Memory B cell (primary cell): ENCODE results near the gene MROH9.

Experiments used
- ATAC-seq: fragments of 150-1000 bp; cut with Tn5 transposase; 2 replicates; pipeline ENCODE4 v1.10.0; 2021; ENCODE audit warnings: low read depth, mild to moderate bottlenecking, moderate library complexity
- DNase-seq, 2 donors: peaks; one replicate each; pipeline ENCODE4 v3.0.0; 2022; ENCODE audit warnings: low spot score in 2 of 2
- H3K27ac Mint-ChIP-seq: one replicate; pipeline ENCODE4 v1.8.0; 2022; ENCODE audit warnings: mild to moderate bottlenecking, moderate library complexity, mixed read lengths
- H3K27me3 Mint-ChIP-seq: one replicate; pipeline ENCODE4 v1.8.0; 2022; ENCODE audit warnings: mixed read lengths
- H3K36me3 Mint-ChIP-seq: one replicate; pipeline ENCODE4 v1.8.0; 2022; ENCODE audit warnings: mild to moderate bottlenecking, mixed read lengths
- H3K4me1 Mint-ChIP-seq: one replicate; pipeline ENCODE4 v1.8.0; 2022; ENCODE audit warnings: mixed read lengths
- H3K4me3 Mint-ChIP-seq: one replicate; pipeline ENCODE4 v1.8.0; 2022; ENCODE audit warnings: mild to moderate bottlenecking, moderate library complexity, mixed read lengths
- H3K9me3 Mint-ChIP-seq: one replicate; pipeline ENCODE4 v1.8.0; 2022; ENCODE audit warnings: mixed read lengths

MROH9 gene

GRCh38 chr1:171082606-171083005 is 147.3 kb downstream of the MROH9 start:
- Mint-ChIP-seq H3K27me3 (peaks cover 2% of the 10 kb centered on the region), H3K36me3 (no peaks in the 10 kb centered on the region), H3K4me3 (no peak overlapping the region), H3K27ac (no peak overlapping the region), H3K9me3 (no peaks in the 10 kb centered on the region), H3K4me1 (no peaks in the 10 kb centered on the region)
- no peak for DNase-seq
- ATAC-seq = no peak

- ATAC-seq (no peak), DNase-seq (no peak)
- Mint-ChIP-seq H3K36me3 (no peaks in the 10 kb centered on the region), H3K9me3 (no peaks in the 10 kb centered on the region), H3K4me3 (no peak overlapping the region), H3K27me3 (peaks cover 2% of the 10 kb centered on the region), H3K27ac (no peak overlapping the region), H3K4me1 (no peaks in the 10 kb centered on the region)
These were observed 147.9 kb downstream of the MROH9 start for GRCh38 chr1:171083222-171083621.

GRCh38 chr1:171084091-171084490 is 148.8 kb downstream of the MROH9 start:
- H3K27me3 Mint-ChIP-seq = peaks cover 2% of the 10 kb centered on the region
- ATAC-seq (no peak), DNase-seq (no peak)
- no peak overlapping the region for H3K27ac Mint-ChIP-seq
- no peaks in the 10 kb centered on the region for H3K9me3 Mint-ChIP-seq
- no peak overlapping the region for H3K4me3 Mint-ChIP-seq
- no peaks in the 10 kb centered on the region for H3K36me3 Mint-ChIP-seq
- H3K4me1 Mint-ChIP-seq = no peaks in the 10 kb centered on the region

GRCh38 chr1:171084870-171085269 is 149.5 kb downstream of the MROH9 start:
- ATAC-seq = no peak
- no peak overlapping the region for H3K4me3 Mint-ChIP-seq
- H3K36me3 Mint-ChIP-seq = no peaks in the 10 kb centered on the region

GRCh38 chr1:171087896-171088295 is 152.6 kb downstream of the MROH9 start:
- DNase-seq = no peak
- Mint-ChIP-seq H3K9me3 (no peaks in the 10 kb centered on the region), H3K4me3 (no peak overlapping the region), H3K36me3 (no peaks in the 10 kb centered on the region), H3K4me1 (no peaks in the 10 kb centered on the region), H3K27ac (no peak overlapping the region), H3K27me3 (peaks cover 2% of the 10 kb centered on the region)
- ATAC-seq = no peak

More at GRCh38 chr1:171084870-171085269, 149.5 kb downstream of the MROH9 start:
- Mint-ChIP-seq H3K27ac (no peak overlapping the region), H3K4me1 (no peaks in the 10 kb centered on the region), H3K27me3 (peaks cover 2% of the 10 kb centered on the region), H3K9me3 (no peaks in the 10 kb centered on the region)
- no peak for DNase-seq

GRCh38 chr1:171090604-171091003 is 155.3 kb downstream of the MROH9 start, which contains the start of gene FMO3:
Gene FMO3, plus strand, starts transcription at chr1:171090905. Its CDS starts 1,754 bp downstream, at chr1:171092659.
- H3K4me3 Mint-ChIP-seq = no peak within 1 kb of the TSS
- no peaks in the 10 kb centered on the region for H3K9me3 Mint-ChIP-seq
- H3K36me3 Mint-ChIP-seq = no peaks in the 10 kb centered on the region
- no peak for DNase-seq
- H3K27me3 Mint-ChIP-seq = peaks cover 2% of the 10 kb centered on the region
- no peak within 1 kb of the TSS for H3K27ac Mint-ChIP-seq
- no peak for ATAC-seq
- H3K4me1 Mint-ChIP-seq = no peaks in the 10 kb centered on the region

GRCh38 chr1:171103862-171104261 is 168.5 kb downstream of the MROH9 start:
- DNase-seq = no peak
- H3K36me3 Mint-ChIP-seq = no peaks in the 10 kb centered on the region

GRCh38 chr1:171107262-171107940 is 172.1 kb downstream of the MROH9 start:
- H3K27me3 Mint-ChIP-seq = peaks cover 8% of the 10 kb centered on the region
- no peaks in the 10 kb centered on the region for H3K4me1 Mint-ChIP-seq
- no peak for ATAC-seq
- no peaks in the 10 kb centered on the region for H3K36me3 Mint-ChIP-seq
- no peak overlapping the region for H3K4me3 Mint-ChIP-seq
- H3K9me3 Mint-ChIP-seq = no peaks in the 10 kb centered on the region
- DNase-seq = no peak
- no peak overlapping the region for H3K27ac Mint-ChIP-seq

More at GRCh38 chr1:171103862-171104261, 168.5 kb downstream of the MROH9 start:
- no peaks in the 10 kb centered on the region for H3K4me1 Mint-ChIP-seq
- peaks cover 1% of the 10 kb centered on the region for H3K9me3 Mint-ChIP-seq
- no peak for ATAC-seq
- H3K27ac Mint-ChIP-seq = no peak overlapping the region
- H3K4me3 Mint-ChIP-seq = no peak overlapping the region
- peaks cover 11% of the 10 kb centered on the region for H3K27me3 Mint-ChIP-seq

GRCh38 chr1:171107969-171108368 is 172.6 kb downstream of the MROH9 start:
- H3K36me3 Mint-ChIP-seq = no peaks in the 10 kb centered on the region
- DNase-seq (no peak), ATAC-seq (no peak)
- no peaks in the 10 kb centered on the region for H3K9me3 Mint-ChIP-seq
- H3K4me1 Mint-ChIP-seq = no peaks in the 10 kb centered on the region
- no peak overlapping the region for H3K27ac Mint-ChIP-seq
- no peak overlapping the region for H3K4me3 Mint-ChIP-seq
- H3K27me3 Mint-ChIP-seq = peaks cover 6% of the 10 kb centered on the region

- H3K36me3 Mint-ChIP-seq = no peaks in the 10 kb centered on the region
- peaks cover 4% of the 10 kb centered on the region for H3K27me3 Mint-ChIP-seq
- no peaks in the 10 kb centered on the region for H3K4me1 Mint-ChIP-seq
These were observed 174.6 kb downstream of the MROH9 start for GRCh38 chr1:171109966-171110365.

GRCh38 chr1:171110621-171111326 is 175.4 kb downstream of the MROH9 start:
- no peaks in the 10 kb centered on the region for H3K4me1 Mint-ChIP-seq
- H3K4me3 Mint-ChIP-seq = no peak overlapping the region

More at GRCh38 chr1:171109966-171110365, 174.6 kb downstream of the MROH9 start:
- no peaks in the 10 kb centered on the region for H3K9me3 Mint-ChIP-seq
- ATAC-seq = no peak
- no peak overlapping the region for H3K4me3 Mint-ChIP-seq
- H3K27ac Mint-ChIP-seq = no peak overlapping the region
- no peak for DNase-seq

GRCh38 chr1:171112119-171112518 is 176.8 kb downstream of the MROH9 start:
- no peak for ATAC-seq
- H3K4me3 Mint-ChIP-seq = no peak overlapping the region

More at GRCh38 chr1:171110621-171111326, 175.4 kb downstream of the MROH9 start:
- DNase-seq (no peak), ATAC-seq (no peak)
- Mint-ChIP-seq H3K27ac (no peak overlapping the region), H3K9me3 (no peaks in the 10 kb centered on the region), H3K27me3 (peaks cover 4% of the 10 kb centered on the region), H3K36me3 (no peaks in the 10 kb centered on the region)

GRCh38 chr1:171113382-171113781 is 178.0 kb downstream of the MROH9 start:
- DNase-seq (no peak), ATAC-seq (no peak)
- H3K4me3 Mint-ChIP-seq = no peak overlapping the region
- no peak overlapping the region for H3K27ac Mint-ChIP-seq
- H3K9me3 Mint-ChIP-seq = no peaks in the 10 kb centered on the region
- H3K4me1 Mint-ChIP-seq = no peaks in the 10 kb centered on the region
- H3K36me3 Mint-ChIP-seq = no peaks in the 10 kb centered on the region
- peaks cover 4% of the 10 kb centered on the region for H3K27me3 Mint-ChIP-seq

More at GRCh38 chr1:171112119-171112518, 176.8 kb downstream of the MROH9 start:
- DNase-seq = no peak
- Mint-ChIP-seq H3K4me1 (no peaks in the 10 kb centered on the region), H3K27me3 (peaks cover 4% of the 10 kb centered on the region), H3K27ac (no peak overlapping the region), H3K9me3 (no peaks in the 10 kb centered on the region), H3K36me3 (no peaks in the 10 kb centered on the region)
